ENCODE data around the gene SPECC1.

- TF ChIP-seq CTCF (conservative IDR thresholded peaks at IDR 0.05; ENCODE audit: low read depth, low read length) (no peak), POLR2A (IDR thresholded peaks at IDR 0.05; ENCODE audit: low read depth, low read length) (no peak), BHLHE40 (IDR thresholded peaks at IDR 0.05; ENCODE audit: low read depth, low read length) (no peak), MAZ (IDR thresholded peaks at IDR 0.05; ENCODE audit: borderline replicate concordance, low read depth, low read length) (no peak), FOS (IDR thresholded peaks at IDR 0.05; ENCODE audit: low read depth, low read length) (no peak), MAFK (IDR thresholded peaks at IDR 0.05; ENCODE audit: low read depth, low read length) (no peak), RCOR1 (IDR thresholded peaks at IDR 0.05; ENCODE audit: insufficient replicate concordance, low read length) (no peak), USF2 (IDR thresholded peaks at IDR 0.05; ENCODE audit: low read depth, low read length) (no peak), RFX5 (IDR thresholded peaks at IDR 0.05; ENCODE audit: low read depth, low read length) (no peak), MXI1 (IDR thresholded peaks at IDR 0.05; ENCODE audit: borderline replicate concordance, low read depth, low read length) (no peak), CEBPB (IDR thresholded peaks at IDR 0.05; ENCODE audit: low read depth, low read length) (no peak)
These were observed 201.5 kb downstream of the SPECC1 start for GRCh38 chr17:20210614-20211013.

All from IMR-90 (cell line).